ENCODE data around the gene ENTHD1. TPM values are rescaled to one million over a fixed set of nuclear protein-coding genes. Genes with fewer than 3 reads are reported as not detected.
"Not testable (repeated sequence)": the region's sequence is repeated elsewhere in the genome, so short reads cannot be mapped to it uniquely, and the experiment has no call there.

Gene ENTHD1
- total and polyA plus RNA-seq, 8 donors = 0.02 TPM; not detected in 7

DNA sequence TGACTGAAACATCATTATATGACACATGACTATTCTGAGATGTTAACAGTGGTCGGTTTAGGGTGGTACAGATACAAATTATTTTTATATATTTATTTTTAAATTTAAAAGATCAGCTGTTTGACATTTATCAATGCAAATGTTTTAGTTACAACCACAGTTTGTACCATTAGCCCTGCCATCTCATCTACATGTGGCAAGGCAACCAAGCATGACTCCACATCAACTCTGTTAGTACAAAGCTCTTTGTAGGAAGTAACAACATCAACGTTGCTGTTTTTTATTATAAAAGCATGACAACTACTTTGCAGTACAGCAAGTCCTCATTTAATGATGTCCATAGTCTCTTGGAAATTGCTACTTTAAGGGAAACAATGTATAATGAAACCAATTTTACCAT, 40.8 kb downstream of the ENTHD1 start:
- Histone ChIP-seq H3K27ac (no peak overlapping the region), H3K4me1 (no peaks in the 10 kb centered on the region), H3K4me3 (no peak overlapping the region), H3K9me3 (no peaks in the 10 kb centered on the region), H3K36me3 (no peaks in the 10 kb centered on the region), H3K27me3 (peaks cover 0 to 3% (median 1%) of the 10 kb centered on the region in 4 donors)
- TF ChIP-seq, protein P1, sequence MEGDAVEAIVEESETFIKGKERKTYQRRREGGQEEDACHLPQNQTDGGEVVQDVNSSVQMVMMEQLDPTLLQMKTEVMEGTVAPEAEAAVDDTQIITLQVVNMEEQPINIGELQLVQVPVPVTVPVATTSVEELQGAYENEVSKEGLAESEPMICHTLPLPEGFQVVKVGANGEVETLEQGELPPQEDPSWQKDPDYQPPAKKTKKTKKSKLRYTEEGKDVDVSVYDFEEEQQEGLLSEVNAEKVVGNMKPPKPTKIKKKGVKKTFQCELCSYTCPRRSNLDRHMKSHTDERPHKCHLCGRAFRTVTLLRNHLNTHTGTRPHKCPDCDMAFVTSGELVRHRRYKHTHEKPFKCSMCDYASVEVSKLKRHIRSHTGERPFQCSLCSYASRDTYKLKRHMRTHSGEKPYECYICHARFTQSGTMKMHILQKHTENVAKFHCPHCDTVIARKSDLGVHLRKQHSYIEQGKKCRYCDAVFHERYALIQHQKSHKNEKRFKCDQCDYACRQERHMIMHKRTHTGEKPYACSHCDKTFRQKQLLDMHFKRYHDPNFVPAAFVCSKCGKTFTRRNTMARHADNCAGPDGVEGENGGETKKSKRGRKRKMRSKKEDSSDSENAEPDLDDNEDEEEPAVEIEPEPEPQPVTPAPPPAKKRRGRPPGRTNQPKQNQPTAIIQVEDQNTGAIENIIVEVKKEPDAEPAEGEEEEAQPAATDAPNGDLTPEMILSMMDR (IDR thresholded peaks at IDR 0.05) = no peak
- ATAC-seq (no peak), DNase-seq (no peak), FAIRE-seq (no peak)
- intact Hi-C loops (cut with DNase I) = no loop called here
- 50 to 52% methylated on average over 2 of the region's 2 CpGs for WGBS, 2 donors

DNA sequence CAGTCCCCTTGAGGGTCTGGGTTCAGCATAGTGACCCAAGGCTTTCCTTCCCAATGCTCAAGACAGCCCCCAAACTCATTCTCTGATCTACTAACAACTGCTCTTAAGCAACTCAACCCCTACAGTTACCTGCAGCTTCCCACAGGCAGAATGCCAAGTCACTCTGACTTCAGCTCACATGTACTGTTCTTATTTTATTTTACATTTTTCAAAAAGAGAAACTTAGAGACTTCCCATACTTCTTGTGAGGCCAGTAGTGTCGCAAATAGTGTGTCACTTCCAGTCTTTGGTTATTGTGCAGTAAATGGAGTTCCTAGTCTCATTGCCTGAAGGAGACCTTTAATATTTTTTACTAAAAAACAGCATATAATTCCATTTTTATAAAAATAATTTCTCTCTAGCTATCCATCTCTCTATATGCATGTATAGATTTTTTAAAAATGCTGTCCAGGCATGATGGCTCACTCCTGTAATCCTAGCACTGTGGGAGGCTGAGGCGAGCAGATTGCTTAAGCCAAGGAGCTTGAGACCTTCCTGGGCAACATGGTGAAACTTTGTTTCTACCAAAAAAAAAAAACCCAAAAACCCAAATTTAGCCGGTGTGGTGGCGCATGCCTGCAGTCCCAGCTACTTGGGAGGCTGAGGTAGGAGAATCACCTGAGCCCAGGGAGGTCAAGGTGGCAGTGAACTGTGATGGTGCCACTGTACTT, 41.8 kb downstream of the ENTHD1 start:
- DNase-seq = no peak
- Histone ChIP-seq H3K9me3 (no peaks in the 10 kb centered on the region), H3K4me3 (no peak overlapping the region), H3K27ac (no peak overlapping the region), H3K4me1 (no peaks in the 10 kb centered on the region), H3K27me3 (peaks cover 0 to 3% (median 1%) of the 10 kb centered on the region in 4 donors), H3K36me3 (no peaks in the 10 kb centered on the region)
- intact Hi-C loops (cut with DNase I) = no loop called here
- WGBS, 2 donors = 89 to 91% methylated on average over 4 of the region's 4 CpGs
- TF ChIP-seq, protein P1 (IDR thresholded peaks at IDR 0.05) = no peak
- no peak for FAIRE-seq
- no peak for ATAC-seq

DNA sequence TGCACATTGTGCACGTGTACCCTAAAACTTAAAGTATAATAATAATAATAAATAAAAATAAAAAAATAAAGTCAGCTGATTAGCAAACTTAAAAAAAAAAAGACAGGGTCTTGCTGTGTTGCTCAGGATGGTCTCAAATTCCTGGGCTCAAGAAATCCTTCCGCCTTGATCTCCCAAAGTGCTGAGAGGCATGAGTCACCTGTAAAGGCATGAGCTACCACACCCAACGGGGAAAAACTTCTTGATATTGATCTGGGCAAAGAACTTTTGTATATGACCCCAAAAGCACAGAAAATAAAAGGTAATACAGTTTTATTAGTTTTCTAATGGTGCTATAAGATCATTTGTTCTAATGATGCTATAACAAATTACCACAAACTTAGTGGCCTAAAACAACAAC, 46.1 kb downstream of the ENTHD1 start:
- no peak overlapping the region for H3K4me3 ChIP-seq
- ATAC-seq (no peak), FAIRE-seq (no peak), DNase-seq (no peak)
- H3K9me3 ChIP-seq = no peaks in the 10 kb centered on the region
- no peaks in the 10 kb centered on the region for H3K36me3 ChIP-seq
- H3K4me1 ChIP-seq = no peaks in the 10 kb centered on the region
- H3K27me3 ChIP-seq = peaks cover 0 to 3% (median 0%) of the 10 kb centered on the region in 4 donors
- TF ChIP-seq, protein P1 (IDR thresholded peaks at IDR 0.05) = no peak
- H3K27ac ChIP-seq = no peak overlapping the region
- WGBS, 2 donors = 80 to 83% methylated on average over 3 of the region's 3 CpGs
- intact Hi-C loops (cut with DNase I) = no loop called here

DNA sequence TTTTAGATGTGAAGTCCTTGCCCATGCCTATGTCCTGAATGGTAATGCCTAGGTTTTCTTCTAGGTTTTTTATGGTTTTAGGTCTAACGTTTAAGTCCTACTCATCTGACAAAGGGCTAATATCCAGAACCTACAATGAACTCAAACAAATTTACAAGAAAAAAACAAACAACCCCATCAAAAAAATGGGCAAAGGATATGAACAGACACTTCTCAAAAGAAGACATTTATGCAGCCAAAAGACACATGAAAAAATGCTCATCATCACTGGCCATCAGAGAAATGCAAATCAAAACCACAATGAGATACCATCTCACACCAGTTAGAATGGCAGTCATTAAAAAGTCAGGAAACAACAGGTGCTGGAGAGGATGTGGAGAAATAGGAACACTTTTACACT, 47.0 kb downstream of the ENTHD1 start:
- intact Hi-C loops (cut with DNase I); H3K9me3 ChIP-seq; H3K36me3 ChIP-seq; H3K27me3 ChIP-seq; DNase-seq; ATAC-seq; FAIRE-seq; H3K27ac ChIP-seq; H3K4me1 ChIP-seq; H3K4me3 ChIP-seq: not testable (repeated sequence)
- 64 to 65% methylated on average over 1 of the region's 1 CpG for WGBS, 2 donors

DNA sequence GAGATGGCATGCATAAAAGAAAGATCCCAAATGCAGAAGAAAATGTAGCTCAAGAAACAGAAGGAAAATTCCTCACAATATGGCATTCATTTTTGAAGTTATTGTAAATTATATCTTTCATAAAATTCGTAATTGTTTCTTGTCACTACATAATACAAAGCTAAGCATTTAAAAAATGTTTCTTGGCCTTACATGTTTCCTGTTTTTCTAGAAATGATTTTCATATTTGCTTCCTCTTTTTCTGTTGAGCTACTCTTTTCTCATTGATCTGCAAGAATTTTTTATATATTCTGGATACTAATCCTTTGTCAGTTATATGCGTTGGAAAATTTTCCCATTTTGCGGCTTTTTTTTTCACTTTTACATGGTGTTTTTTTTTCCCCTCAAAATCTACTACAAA, 48.0 kb downstream of the ENTHD1 start:
- Histone ChIP-seq H3K27me3 (no peaks in the 10 kb centered on the region), H3K27ac (no peak overlapping the region), H3K9me3 (no peaks in the 10 kb centered on the region), H3K4me1 (no peaks in the 10 kb centered on the region), H3K36me3 (no peaks in the 10 kb centered on the region), H3K4me3 (no peak overlapping the region)
- 80 to 83% methylated on average over 3 of the region's 3 CpGs for WGBS, 2 donors
- FAIRE-seq (no peak), DNase-seq (no peak), ATAC-seq (no peak)
- intact Hi-C loops (cut with DNase I) = no loop called here
- TF ChIP-seq, protein P1 (IDR thresholded peaks at IDR 0.05) = no peak
